ENCODE measurements around the gene CCNB2.
"Not testable (repeated sequence)": the region's sequence is repeated elsewhere in the genome, so short reads cannot be mapped to it uniquely, and the experiment has no call there.

Gene CCNB2

DNA sequence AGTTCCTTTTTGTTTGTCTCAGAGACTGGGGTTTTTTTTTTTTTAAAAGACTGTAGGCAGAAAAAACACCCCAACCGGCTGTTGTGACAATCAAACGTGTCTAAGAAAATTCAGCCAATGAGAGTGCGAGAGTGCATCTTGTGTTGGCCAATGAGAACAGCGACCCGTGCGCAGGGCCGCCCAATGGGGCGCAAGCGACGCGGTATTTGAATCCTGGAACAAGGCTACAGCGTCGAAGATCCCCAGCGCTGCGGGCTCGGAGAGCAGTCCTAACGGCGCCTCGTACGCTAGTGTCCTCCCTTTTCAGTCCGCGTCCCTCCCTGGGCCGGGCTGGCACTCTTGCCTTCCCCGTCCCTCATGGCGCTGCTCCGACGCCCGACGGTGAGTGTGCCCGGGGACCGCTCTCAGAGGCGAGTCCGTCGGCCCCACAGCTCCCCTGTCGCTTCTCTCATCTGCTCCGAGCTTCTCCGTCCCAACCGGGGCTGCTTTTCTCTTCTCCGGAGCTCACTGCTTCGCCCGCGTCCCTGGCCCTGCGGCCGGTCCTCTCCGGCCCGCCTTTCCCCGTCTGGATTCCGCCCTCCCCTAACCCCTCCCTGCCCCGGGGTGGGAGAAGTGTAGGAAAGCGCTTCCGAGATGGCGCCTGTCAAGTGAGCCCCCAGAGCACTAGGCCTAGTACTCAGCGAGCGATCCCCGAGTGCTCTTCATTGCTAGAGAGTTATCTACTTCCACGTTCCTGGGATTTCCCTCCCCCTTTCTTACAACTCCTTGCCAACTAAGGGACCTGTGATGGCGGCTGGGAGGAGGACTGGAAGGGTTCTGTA is at the start of gene CCNB2:
Gene CCNB2 (plus strand): TSS at position 235 of the 821 bp plus-strand sequence. CDS start 123 bp downstream, at position 358.
- DNase-seq (ENCODE audit: low read depth): peak; percentile 81

DNA sequence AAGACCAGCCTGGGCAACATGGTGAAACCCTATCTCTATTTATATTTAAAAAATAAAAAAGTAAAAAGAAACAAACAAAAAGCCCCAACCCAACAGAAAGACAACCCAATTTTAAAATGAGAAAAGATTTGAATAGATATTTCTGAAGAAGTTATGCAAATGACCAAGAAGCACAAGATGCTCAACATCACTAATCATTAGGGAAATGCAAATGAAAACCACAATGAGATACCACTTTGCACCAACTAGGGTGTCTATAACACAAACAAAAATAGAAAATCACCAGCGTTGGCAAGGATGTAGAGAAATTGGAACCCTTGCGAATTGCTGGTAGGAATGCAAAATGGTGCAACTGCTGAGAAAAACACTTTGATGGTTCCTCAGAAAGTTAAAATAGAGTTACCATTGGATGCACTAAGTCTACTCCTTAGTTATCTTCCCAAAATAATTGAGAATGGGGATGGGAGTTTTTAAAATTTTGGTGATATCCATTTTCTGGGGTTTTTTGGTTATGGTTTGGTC is 45.8 kb upstream of the CCNB2 start:
- DNase-seq (ENCODE audit: low read depth): no peak

DNA sequence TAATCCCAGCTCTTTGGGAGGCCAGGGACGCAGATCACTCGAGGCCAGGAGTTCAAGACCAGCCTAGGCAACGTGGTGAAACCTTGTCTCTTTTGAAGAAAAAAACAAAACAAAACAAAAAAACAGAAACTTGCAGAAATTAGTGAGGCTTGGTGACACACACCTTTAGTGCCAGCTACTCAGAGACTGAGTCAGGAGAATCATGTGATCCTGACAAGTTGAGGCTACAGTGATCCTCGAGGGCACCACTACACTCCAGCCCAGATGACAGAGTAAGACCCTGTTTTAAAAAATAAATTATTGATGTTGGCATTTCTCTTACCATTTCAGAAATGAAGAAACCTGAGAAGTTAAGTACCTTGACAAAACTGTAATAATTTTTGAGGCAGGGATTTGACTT is 44.6 kb upstream of the CCNB2 start:
- DNase-seq (ENCODE audit: low read depth): no peak

DNA sequence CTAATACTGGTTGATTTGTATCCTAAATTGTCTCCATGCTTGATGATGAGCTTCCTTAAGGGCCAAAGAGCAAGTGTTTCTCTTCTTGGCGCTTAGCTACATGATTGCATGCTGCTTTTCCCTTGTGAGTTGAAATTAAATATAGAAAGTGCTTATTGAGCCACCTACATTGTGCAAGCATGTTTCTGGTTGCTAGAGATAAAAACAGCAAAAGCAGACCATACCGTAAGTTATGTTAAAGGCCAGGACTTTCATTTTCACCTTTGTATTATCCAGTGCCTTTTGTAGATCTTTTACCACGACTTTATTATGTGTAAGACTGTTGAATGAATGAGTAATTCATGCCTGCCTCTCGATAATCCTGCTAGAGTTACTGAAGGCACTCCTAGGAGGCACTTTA is 41.9 kb upstream of the CCNB2 start:
- DNase-seq (ENCODE audit: low read depth): no peak

DNA sequence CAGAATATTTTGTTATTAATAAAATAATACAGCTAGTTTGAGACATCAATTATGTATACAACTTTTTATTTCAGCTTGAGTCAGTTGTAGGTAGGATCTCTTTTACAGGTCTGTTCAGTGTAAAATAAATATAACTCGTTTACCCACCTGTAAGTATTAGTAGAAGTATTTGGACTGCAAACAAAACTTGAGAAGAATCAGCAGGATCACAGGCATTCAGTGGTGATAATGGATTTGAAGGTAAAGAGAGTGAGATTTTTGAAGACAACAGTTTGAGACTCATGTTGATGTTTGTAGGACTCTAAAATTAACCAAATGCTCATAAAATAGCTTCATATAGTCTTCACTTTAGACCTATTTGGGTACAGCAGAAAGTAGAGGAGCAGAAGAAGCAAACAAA is 35.5 kb upstream of the CCNB2 start:
- no peak for DNase-seq (ENCODE audit: low read depth)

DNA sequence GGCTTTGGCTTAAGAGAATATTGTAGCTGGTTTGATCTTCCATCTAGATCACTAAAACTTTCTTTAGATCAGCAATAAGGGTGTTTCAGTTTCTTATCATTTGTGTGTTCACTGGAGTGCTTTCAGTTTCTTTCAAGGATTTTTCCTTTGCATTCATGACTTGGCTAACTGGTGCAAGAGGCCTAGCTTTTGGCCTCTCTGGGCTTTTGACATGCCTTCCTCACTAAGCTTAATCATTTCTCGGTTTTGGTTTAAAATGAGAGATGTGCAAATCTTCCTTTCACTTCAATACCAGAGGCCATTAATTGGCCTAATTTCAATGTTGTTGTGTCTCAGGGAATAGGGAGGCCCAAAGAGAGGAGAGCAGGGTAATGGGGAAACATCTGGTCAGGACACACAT is 30.3 kb upstream of the CCNB2 start:
- DNase-seq (ENCODE audit: low read depth): no peak

DNA sequence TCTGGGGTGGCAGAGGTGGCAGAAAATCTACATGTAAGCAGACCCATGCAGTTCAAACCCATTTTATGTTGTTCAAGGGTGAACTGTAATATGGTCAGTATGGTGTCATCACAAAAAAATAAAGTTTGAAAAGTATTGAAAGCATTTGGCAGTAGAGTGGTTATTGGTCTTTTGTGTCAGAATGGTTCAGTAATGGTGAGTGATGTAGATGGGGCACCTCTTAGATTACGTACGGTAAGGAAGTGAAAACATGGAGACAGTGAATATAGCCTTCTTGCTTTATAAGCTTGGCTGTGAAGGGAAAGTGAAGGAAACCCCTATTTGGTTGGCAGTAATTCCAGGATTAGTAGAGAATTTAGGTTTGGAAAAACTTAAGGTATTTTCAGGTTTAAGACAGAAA is 17.2 kb upstream of the CCNB2 start:
- DNase-seq (ENCODE audit: low read depth): no peak

DNA sequence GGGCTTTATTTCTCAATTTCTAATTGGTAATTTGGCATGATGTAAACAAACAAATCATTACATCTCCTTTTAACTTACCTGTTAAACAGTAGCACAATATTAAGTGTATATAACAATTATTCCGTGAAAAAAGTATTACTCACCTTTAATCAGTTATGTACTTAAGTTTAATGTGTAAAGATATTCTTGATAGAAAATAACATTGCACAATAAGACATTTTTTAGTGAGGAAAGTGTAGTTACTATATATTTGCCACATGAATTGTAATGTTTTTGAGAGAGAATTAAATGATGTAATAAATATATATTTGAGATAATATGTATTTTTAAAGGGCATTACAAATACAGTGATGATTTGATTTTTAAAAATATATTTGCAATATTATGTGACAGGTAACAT is 10.9 kb upstream of the CCNB2 start:
- DNase-seq (ENCODE audit: low read depth): no peak

DNA sequence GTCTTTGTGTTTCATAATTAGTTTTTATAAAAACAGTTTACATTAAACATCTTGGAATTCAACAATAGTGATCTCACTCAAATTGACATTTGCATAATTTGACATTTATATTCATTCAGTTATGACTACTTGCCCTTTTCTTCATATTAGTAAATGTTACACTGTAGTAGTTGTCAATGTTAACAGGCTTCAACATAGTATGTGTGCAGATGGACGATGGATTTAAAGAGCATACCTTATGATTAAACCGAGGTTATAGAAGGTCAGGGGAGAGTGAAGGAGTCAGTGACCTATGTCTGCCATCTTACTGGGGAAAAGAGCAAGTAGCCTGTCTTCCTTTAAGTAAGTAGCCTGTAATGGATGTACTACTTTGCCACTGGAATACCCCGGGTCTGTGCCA is 8.5 kb upstream of the CCNB2 start:
- no peak for DNase-seq (ENCODE audit: low read depth)

DNA sequence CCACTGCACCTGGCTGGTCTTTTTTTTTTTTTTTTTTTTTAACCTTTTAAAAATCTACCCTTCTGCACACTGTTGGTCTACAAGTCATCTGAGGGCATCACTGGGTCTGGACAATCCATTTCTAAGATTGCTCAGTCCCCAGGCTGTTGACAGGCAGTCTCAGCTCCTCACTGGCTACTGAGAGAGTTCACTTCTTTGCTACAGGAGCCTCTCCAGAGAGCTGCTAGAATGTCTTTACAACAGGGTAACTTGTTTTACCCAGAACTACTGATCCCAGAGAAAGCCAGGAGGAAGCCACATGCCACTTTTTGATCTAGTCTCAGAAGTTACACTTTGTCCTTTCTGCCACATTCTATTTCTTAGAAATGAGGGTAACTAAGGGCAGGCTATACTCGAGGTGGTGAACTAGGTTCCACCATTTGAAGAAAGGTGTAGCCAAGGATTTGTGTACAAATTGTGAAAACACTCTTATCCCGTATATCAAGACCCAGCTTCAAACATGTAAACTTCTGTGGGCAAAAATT is 5.7 kb upstream of the CCNB2 start:
- DNase-seq (ENCODE audit: low read depth): no peak

DNA sequence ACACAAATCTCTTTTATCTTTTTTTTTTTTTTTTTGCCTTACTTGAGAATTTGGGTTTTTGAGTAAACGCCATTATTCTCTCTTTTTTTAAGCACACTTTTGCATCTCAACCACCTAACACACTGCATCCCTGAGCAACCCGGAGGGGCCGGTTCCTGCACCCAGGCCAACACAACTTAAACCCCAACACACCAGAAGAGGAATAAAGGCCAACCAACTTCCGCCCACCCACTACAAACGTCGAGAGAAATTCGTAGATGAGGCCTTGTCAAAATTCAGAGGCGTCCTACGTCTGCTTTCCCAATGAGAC is 389 bp upstream of the CCNB2 start:
- no peak for DNase-seq (ENCODE audit: low read depth)

DNA sequence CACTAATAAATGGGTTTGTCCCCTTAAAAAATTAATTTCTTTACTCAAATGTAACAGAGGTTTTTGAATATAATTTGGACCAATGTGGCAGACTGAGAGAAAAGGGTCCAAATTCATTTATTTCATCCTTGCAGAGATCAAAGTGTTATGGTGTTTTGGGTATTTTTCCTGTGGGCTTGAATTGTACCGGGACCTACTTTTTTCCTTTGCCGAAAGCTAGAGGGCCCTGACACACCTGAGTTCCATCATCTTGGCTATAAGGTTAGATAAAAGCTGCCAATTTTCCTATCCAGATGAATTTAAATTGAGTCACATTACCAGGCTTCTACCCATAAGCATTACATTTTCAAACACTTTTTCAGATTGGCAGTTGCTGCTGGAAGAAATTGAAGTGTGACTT is 908 bp downstream of the CCNB2 start:
- DNase-seq (ENCODE audit: low read depth): no peak

DNA sequence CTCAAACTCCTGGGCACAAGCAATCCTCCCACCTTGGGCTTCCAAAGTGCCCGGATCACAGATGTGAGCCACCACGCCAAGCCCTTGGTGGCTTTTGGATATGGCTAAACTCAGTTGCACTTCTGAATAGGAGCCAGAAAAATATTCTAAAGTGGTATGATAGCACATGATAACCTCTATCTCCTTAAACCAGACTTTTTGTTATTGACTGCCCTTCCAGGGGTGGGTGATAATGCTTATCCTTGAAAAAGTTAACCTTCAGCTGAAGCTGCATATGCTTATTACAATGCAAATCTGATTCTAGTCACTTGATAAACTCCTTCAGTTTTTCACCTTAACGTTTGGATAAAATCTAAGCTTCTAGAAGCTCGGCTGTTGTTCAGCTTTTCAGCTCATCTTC is 6.3 kb downstream of the CCNB2 start:
- DNase-seq (ENCODE audit: low read depth): no peak

DNA sequence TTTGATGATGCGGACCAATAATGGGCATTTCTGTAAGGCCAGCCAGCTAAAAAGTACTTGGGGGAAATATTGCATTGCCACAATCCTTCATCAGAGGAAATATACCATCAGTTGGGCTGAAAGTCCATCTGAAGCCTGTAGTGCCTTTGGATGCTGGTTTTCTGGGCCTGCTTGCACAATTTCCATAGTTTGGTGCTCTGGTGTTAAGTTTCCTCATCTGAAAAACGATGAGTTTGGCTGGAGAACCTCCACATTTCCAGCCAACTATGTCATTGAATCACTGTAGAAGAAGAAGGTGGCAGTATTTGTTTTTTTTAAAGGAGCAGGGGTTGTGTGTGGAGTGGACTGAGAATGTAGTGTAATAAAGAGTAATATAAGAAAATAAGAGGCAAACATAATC is 10.1 kb downstream of the CCNB2 start:
- DNase-seq (ENCODE audit: low read depth): no peak

DNA sequence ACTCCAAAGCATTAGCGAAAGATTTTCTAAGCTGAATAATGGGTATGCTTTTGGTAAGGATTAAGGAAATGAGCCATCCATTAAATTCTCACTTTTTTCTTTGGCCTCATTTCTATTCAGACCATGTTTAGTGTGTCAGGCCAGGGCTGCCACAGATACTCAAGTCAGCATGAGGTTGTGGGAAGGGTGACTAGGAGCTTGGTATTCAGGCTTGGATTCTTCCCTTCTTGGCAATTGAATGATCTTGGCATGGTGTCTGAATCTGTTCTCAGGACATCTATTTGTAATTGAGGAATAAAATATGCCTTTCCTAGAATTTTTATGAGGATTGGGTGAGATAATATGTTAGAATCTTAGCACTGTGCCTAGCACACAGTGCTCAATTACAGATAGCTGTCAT is 11.2 kb downstream of the CCNB2 start:
- DNase-seq (ENCODE audit: low read depth): peak; percentile 40

DNA sequence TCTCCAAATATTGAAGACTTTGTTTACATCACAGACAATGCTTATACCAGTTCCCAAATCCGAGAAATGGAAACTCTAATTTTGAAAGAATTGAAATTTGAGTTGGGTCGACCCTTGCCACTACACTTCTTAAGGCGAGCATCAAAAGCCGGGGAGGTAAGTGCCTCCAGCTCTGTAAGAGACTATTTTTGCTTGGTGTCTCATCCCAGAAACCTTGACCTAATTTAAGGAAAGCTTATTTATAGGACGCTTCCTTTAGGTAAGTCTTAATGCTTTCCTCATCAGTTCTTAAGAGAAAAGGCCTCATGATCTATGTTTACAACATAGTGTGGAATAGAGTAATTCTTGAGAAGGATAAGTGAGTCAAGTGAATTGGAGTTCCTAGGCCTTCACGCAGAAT is 11.8 kb downstream of the CCNB2 start:
- DNase-seq (ENCODE audit: low read depth): no peak

DNA sequence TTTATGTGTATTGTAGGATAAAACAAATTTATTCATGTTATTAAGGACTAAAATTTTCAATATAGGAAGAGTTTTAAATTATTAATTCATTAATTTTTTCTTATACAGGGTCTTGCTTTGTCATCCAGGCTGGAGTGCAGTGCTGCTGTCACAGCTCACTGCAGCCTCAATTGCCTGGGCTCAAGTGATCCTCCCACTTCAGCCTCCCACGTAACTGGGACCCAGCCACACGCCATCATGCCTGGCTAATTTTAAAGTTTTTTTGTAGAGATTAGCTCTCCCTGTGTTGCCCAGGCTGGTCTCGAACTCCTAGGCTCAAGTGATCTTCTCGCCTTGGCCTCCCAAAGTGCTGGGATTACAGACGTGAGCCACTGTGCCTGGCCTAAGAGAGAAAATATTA is 14.7 kb downstream of the CCNB2 start:
- DNase-seq (ENCODE audit: low read depth): no peak

DNA sequence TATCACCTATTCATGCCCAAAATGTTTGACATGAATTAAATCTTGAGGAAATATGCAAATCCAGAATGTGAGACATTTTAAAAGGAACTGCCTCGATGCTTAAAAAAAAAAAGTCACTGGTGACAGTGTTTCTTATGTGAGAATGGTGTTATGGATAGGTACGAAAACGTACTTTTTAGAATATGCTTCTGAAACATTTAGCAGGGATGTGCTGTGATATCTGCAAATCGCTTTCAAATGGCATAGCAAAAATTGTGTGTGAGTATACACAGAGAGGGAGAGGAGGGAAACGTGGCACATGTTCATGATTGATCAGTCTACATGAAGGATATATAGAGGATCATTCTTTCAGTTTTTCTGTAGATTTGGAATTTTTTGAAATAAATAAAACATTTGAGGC is 16.0 kb downstream of the CCNB2 start:
- DNase-seq (ENCODE audit: low read depth): no peak

DNA sequence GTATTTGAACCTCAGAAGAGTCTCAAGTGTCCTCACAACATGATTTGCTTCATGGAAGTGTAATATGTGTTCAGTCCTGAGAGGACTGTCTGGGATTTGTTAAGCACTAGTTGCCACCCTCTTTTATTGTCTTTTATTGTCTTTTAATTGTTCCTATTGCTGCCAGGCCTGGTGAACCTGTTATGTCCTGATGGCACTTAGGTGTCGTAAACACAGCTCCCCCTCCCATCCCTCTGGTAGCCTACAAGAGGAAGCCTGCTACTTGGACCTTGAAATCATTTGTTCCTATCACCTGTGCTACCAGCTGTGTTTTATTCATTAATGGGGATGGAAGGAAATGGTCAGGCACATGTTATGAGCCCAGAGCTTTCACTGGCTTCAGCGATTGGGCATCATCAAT is 19.3 kb downstream of the CCNB2 start:
- no peak for DNase-seq (ENCODE audit: low read depth)

DNA sequence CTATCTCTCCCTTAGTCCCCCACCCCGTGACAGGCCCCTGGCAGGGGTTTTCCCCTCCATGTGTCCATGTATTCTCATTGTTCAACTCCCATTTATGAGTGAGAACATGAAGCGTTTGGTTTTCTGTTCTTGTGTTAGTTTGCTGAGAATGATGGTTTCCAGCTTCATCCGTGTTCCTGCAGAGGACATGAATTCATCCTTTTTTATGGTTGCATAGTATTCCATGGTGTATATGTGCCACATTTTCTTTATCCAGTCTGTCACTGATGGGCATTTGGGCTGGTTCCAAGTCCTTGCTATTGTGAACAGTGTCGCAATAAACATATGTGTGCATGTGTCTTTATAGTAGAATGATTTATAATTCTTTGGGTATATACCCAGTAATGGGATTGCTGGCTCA is 20.7 kb downstream of the CCNB2 start:
- DNase-seq (ENCODE audit: low read depth): not testable (repeated sequence)

DNA sequence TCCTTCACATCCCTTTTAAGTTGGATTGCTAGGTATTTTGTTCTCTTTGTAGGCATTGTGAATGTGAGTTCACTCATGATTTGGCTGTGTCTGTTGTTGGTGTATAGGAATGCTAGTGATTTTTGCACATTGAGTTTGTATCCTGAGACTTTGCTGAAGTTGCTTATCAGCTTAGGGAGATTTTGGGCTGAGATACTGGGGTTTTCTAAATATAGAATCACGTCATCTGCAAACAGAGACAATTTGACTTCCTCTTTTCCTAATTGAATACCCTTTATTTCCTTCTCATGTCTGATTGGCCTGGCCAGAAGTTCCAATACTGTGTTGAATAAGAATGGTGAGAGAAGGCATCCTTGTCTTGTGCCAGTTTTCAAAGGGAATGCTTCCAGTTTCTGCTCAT is 22.3 kb downstream of the CCNB2 start:
- not testable (repeated sequence) for DNase-seq (ENCODE audit: low read depth)

DNA sequence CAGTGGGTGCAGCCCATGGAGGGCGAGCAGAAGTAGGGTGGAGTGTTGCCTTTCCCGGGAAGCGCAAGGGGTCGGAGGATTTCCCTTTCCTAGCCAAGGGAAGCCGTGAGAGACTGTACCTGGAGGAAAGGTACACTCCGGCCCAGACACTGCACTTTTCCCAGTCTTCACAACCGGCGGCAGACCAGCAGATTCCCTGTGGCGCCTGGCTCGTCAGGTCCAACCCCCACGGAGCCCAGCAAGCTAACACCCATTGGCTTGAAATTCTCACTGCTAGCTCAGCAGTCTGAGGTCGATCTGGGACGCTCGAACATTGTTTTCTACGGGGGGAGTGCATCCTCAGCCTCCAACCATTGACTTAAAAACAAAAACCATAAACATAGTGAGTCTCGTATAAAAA is 26.5 kb downstream of the CCNB2 start:
- DNase-seq (ENCODE audit: low read depth): no peak

DNA sequence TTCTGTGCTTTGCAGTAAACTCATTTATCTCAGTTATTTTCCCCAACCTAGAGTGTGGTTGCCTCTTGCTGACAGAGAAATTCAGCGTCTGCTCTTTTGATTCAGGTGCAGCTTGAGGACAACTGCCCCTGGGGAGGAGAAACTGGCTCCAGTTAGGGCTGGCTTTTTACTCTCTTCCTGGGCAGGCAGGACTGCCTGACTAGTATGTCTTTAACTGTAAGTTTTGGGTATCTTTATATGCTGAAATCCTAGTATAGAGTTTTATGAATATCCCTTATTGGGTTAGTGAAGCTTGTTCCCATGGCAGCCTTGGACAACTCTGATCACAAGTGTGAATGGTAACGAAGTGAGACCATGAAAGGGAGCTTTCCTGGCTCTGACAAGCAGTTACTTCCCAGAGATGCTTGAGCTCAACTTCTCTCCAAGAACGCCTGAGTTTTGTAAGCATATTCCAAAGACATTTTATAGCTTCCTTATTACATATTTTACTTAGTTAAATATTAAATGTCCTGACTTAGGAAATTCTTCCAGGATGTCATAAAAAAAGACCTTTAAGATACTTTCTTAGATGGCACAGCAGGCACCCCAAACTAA is 27.1 kb downstream of the CCNB2 start:
- DNase-seq (ENCODE audit: low read depth): no peak
